CD8-positive, alpha-beta memory T cell (primary cell): ENCODE measurements around the gene REC8. TPM values are rescaled to one million over a fixed set of nuclear protein-coding genes. Genes with fewer than 3 reads are reported as not detected.
A peak's percentile ranks its signal among the peaks of the same experiment; 100 is the strongest.

Experiments used
- CTCF ChIA-PET: fragments of 350-600 bp; sonication (Branson Sonifier 250); formaldehyde crosslinking; loops from one replicate; lab custom pipeline; 2021; ENCODE audit warnings: antibody characterized with exemption; lab: Charles Lee
- POLR2A ChIA-PET: fragments of 350-600 bp; sonication (Branson Sonifier 250); formaldehyde crosslinking; loops from one replicate; lab custom pipeline; 2021; ENCODE audit warnings: antibody characterized with exemption; lab: Charles Lee
- DNase-seq, 5 donors: peaks; one replicate each; pipeline versions ENCODE4 v3.0.0 to v3.0.0-alpha.2; 2020 to 2022; ENCODE audit warnings: mixed read lengths in 1 of 5
- H3K27ac ChIP-seq: one replicate; pipeline ENCODE4 v1.7.0; 2013; ENCODE audit warnings: low read depth, mild to moderate bottlenecking, low read length, moderate library complexity
- H3K27me3 ChIP-seq: 2 replicates; pipeline ENCODE4 v1.7.0; 2013; ENCODE audit warnings: low read length, mild to moderate bottlenecking; ENCODE audit not compliant: insufficient read depth, poor library complexity, severe bottlenecking
- H3K36me3 ChIP-seq: 2 replicates; pipeline ENCODE4 v1.7.0; 2013; ENCODE audit warnings: mild to moderate bottlenecking, low read length, moderate library complexity; ENCODE audit not compliant: insufficient read depth
- H3K4me1 ChIP-seq: 2 replicates; pipeline ENCODE4 v1.7.0; 2013; ENCODE audit warnings: mild to moderate bottlenecking, low read length, moderate library complexity; ENCODE audit not compliant: insufficient read depth
- H3K4me3 ChIP-seq: 2 replicates; pipeline ENCODE4 v1.7.0; 2013; ENCODE audit warnings: mild to moderate bottlenecking, low read length
- H3K9me3 ChIP-seq: 2 replicates; pipeline ENCODE4 v1.7.0; 2013; ENCODE audit warnings: mild to moderate bottlenecking, low read length
- H3K27ac Mint-ChIP-seq, 8 donors: one replicate each; pipeline ENCODE4 v1.8.0; 2020 to 2021; ENCODE audit warnings: mixed read lengths in 8 of 8, mild to moderate bottlenecking in 6 of 8, inconsistent platforms in 3 of 8, moderate library complexity in 3 of 8
- H3K27me3 Mint-ChIP-seq, 2 donors: one replicate each; pipeline ENCODE4 v1.8.0; 2020 to 2021; ENCODE audit warnings: mixed read lengths in 2 of 2, mild to moderate bottlenecking in 1 of 2, moderate library complexity in 1 of 2
- H3K36me3 Mint-ChIP-seq, 3 donors: one replicate each; pipeline ENCODE4 v1.8.0; 2020 to 2021; ENCODE audit warnings: mixed read lengths in 3 of 3, inconsistent platforms in 1 of 3, mild to moderate bottlenecking in 1 of 3
- H3K4me1 Mint-ChIP-seq, 3 donors: one replicate each; pipeline ENCODE4 v1.8.0; 2020 to 2021; ENCODE audit warnings: mixed read lengths in 3 of 3, inconsistent platforms in 1 of 3, mild to moderate bottlenecking in 1 of 3
- H3K4me3 Mint-ChIP-seq, 7 donors: one replicate each; pipeline ENCODE4 v1.8.0; 2020 to 2021; ENCODE audit warnings: mixed read lengths in 7 of 7, mild to moderate bottlenecking in 6 of 7, moderate library complexity in 4 of 7, inconsistent platforms in 2 of 7
- H3K9me3 Mint-ChIP-seq, 5 donors: one replicate each; pipeline ENCODE4 v1.8.0; 2020 to 2022; ENCODE audit warnings: mixed read lengths in 5 of 5, mild to moderate bottlenecking in 3 of 5, moderate library complexity in 2 of 5, inconsistent platforms in 1 of 5
- polyA plus RNA-seq: library from polyadenylated mRNA; unstranded; fragments of 300-500 nt; fragmentation: Illumina TruSeq; gene quantifications from one replicate; pipeline ENCODE4 v1.2.3, GENCODE V29; 2021
- total RNA-seq, 2 experiments: library from RNA; stranded (reverse); gene quantifications; one replicate each; pipeline ENCODE4 v1.2.3, GENCODE V29; 2021

Gene REC8, protein sequence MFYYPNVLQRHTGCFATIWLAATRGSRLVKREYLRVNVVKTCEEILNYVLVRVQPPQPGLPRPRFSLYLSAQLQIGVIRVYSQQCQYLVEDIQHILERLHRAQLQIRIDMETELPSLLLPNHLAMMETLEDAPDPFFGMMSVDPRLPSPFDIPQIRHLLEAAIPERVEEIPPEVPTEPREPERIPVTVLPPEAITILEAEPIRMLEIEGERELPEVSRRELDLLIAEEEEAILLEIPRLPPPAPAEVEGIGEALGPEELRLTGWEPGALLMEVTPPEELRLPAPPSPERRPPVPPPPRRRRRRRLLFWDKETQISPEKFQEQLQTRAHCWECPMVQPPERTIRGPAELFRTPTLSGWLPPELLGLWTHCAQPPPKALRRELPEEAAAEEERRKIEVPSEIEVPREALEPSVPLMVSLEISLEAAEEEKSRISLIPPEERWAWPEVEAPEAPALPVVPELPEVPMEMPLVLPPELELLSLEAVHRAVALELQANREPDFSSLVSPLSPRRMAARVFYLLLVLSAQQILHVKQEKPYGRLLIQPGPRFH
- total RNA-seq (10 to 100 TPM; 24.5 to 26.7 TPM), polyA plus RNA-seq (10.0 TPM)

DNA sequence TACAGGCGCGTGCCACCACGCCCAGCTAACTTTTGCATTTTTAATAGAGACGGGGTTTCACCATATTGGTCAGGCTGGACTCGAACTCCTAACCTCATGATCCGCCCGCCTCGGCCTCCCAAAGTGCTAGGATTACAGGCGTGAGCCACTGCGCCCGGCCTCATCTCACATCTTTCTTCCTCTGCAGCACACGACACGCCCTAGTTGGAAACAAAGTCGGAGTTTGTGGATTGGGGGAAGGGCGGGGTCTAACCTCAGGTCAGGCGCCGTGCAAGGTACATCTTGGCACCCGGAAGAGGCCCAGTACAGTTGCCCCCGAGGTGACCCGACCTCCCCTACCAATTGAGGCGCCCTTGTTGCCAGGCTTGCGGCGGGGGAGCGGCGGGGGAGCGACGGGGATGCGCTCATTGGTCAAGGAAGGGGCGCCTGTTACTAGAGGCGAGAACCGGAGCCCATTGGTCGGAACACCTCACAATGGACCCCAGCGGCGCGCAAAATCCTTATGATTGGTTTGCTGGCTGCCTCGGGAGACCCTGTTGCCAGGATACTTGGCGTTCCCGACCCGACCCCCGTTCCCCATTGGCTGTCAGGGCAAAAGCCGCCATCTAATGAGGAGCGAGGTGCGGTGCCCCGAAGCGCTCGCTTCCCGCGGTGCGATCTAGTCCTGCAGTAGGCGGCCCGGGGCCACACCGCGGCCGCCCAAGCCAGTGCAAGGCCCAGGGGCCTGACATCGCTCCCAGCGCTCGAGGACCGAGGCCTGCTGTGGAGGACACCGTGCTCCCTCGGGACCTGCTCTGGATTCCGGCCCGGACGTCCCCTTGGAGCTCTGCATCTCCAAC is at the start of gene REC8:
Gene REC8 (plus strand): TSS at position 659 of the 839 bp plus-strand sequence. CDS start 473 bp downstream, outside the sequence.
- peaks cover 33 to 48% (median 47%) of the 10 kb centered on the region in 3 donors for H3K4me1 Mint-ChIP-seq
- Histone ChIP-seq H3K36me3 (peaks cover 13% of the 10 kb centered on the region), H3K4me3 (peak within 1 kb of the TSS; percentile 48), H3K27ac (no peak within 1 kb of the TSS), H3K27me3 (no peaks in the 10 kb centered on the region), H3K4me1 (no peaks in the 10 kb centered on the region), H3K9me3 (no peaks in the 10 kb centered on the region)
- H3K4me3 Mint-ChIP-seq: peak within 1 kb of the TSS; percentile 81 to 91 (median 90)
- peaks cover 4 to 43% (median 15%) of the 10 kb centered on the region in 3 donors for H3K36me3 Mint-ChIP-seq
- ChIA-PET CTCF (interaction anchor here (0.9 to 4.7 kb wide), 4 partner anchors 8 to 17 kb away, joined by 3 to 36 read pairs (median 5); partner anchors contain the start of genes IPO4 and IRF9), POLR2A (interaction anchor here (0.6 to 2.4 kb wide), 5 partner anchors 10 to 67 kb away, joined by 3 to 12 read pairs (median 5); partner anchors contain the start of genes CHMP4A, IRF9 and TSSK4)
- H3K27me3 Mint-ChIP-seq: peaks cover 0 to 2% of the 10 kb centered on the region in 2 donors
- peak within 1 kb of the TSS; percentile 88 to 96 (median 93) for H3K27ac Mint-ChIP-seq
- no peaks in the 10 kb centered on the region for H3K9me3 Mint-ChIP-seq
- DNase-seq: peak; percentile 67 to 89 (median 80)

DNA sequence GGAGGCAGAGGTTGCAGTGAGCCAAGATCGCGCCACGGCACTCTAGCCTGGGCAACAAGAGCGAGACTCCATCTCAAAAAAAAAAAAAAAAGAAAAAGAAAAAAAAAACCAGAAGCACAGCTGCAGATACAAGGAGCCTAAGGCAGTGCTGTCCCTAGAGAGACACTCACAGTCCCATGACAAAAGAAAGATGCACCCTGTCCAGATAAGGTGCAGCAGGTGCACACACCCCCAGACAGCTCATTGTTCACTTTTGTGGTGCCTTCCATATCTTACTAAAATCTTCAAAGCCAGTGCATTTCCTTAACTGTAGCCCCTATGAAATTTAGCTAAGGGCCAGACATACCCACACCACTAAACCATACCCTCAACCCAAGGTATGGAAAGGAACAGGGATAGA is 49.5 kb upstream of the REC8 start:
- no peaks in the 10 kb centered on the region for H3K27me3 ChIP-seq
- CTCF ChIA-PET: interaction anchor here (1.3 kb wide), 2 partner anchors 9 to 39 kb away, joined by 3 to 6 read pairs; partner anchors contain the start of gene IRF9
- peaks cover 5 to 67% (median 21%) of the 10 kb centered on the region in 3 donors for H3K36me3 Mint-ChIP-seq

DNA sequence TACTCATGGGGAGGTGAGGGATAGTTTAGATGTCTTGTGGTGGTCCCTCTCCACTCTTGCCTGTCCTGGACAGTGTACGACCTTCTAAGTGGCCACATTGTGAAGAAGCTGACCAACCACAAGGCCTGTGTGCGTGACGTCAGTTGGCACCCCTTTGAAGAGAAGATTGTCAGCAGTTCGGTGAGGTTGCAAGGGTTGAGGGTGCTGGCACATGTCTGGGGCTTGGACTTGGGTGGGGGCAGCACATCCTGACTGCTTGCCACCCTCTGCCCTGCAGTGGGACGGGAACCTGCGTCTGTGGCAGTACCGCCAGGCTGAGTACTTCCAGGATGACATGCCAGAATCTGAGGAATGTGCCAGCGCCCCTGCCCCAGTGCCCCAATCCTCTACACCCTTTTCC is 49.0 kb upstream of the REC8 start:
- H3K27ac ChIP-seq: no peak overlapping the region
- DNase-seq: no peak
- H3K4me3 ChIP-seq: no peak overlapping the region
- H3K36me3 ChIP-seq: peaks cover 53% of the 10 kb centered on the region
- H3K27me3 ChIP-seq: no peaks in the 10 kb centered on the region
- no peaks in the 10 kb centered on the region for H3K9me3 ChIP-seq
- H3K4me1 ChIP-seq: no peaks in the 10 kb centered on the region
- H3K9me3 Mint-ChIP-seq: no peaks in the 10 kb centered on the region
- no peaks in the 10 kb centered on the region for H3K27me3 Mint-ChIP-seq
- H3K36me3 Mint-ChIP-seq: peaks cover 5 to 62% (median 21%) of the 10 kb centered on the region in 3 donors
- H3K4me3 Mint-ChIP-seq: no peak overlapping the region
- CTCF ChIA-PET: interaction anchor here (1.2 to 1.3 kb wide), 3 partner anchors 9 to 119 kb away, joined by 3 to 6 read pairs (median 3); partner anchors contain the start of genes IRF9 and TINF2
- POLR2A ChIA-PET: no interaction called here
- H3K4me1 Mint-ChIP-seq: peaks cover 2 to 9% (median 2%) of the 10 kb centered on the region in 3 donors
- H3K27ac Mint-ChIP-seq: peak overlapping the region in 2 of 8 donors; percentile 34 to 63

More for the DNA sequence above, 49.5 kb upstream of the REC8 start:
- Mint-ChIP-seq H3K9me3 (no peaks in the 10 kb centered on the region), H3K4me1 (peaks cover 4 to 13% (median 7%) of the 10 kb centered on the region in 3 donors), H3K27me3 (no peaks in the 10 kb centered on the region), H3K4me3 (no peak overlapping the region), H3K27ac (peak overlapping the region in 1 of 8 donors; percentile 43)
- Histone ChIP-seq H3K27ac (no peak overlapping the region), H3K36me3 (peaks cover 58% of the 10 kb centered on the region), H3K4me3 (no peak overlapping the region), H3K9me3 (no peaks in the 10 kb centered on the region), H3K4me1 (peaks cover 2% of the 10 kb centered on the region)
- no peak for DNase-seq
- POLR2A ChIA-PET: no interaction called here

DNA sequence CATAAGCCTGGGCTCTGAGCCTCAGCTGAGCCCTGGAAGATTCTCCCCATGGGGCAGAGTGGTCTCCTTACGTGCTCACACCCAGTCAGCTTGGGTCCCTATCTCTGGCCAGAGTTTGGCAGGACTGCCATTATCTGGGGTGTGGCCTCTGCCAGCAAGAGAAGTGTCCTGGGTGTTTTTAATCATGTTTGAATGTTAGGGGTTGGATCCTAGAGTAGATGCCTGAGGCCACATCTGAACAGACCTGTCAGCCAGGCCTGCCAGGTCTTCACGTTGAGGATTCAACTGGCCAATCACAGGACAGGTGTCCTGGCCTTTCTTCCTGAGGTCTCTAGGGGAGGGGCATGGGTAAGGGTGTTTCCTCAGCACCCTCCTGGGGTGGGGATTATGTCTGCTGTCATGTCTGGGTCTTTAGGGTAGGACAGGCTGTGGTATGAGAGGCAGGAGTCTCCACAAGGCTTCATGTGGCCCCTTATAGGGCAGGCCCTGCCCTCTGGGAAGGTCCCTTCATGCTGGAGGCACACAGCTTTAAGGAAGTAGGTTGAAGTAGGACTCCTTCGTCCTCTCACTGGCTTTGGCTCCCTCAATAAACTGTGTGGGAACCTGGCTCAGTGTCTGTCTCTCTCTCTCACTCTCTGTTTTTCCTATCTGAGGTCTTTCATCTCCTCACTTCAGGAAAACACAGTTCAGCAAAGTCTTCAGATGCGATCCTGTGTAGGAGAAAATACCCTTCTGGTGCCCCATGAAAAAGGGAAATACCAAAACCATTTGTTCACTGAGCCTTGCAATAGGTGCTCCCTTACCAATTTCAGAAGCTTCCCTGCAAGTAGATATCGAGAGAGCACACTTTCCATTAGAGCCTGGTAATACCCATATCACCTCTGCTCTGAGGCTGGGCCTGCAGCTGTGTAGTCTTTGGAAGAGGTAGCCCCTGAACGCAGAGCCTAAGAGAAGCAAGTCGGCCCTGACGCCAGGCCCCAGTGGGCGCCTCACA is 48.2 kb upstream of the REC8 start:
- peak overlapping the region in 1 of 7 donors; percentile 35 for H3K4me3 Mint-ChIP-seq
- POLR2A ChIA-PET: no interaction called here
- no peak overlapping the region for H3K27ac ChIP-seq
- H3K4me1 ChIP-seq: no peaks in the 10 kb centered on the region
- no peaks in the 10 kb centered on the region for H3K27me3 Mint-ChIP-seq
- H3K9me3 Mint-ChIP-seq: no peaks in the 10 kb centered on the region
- no peaks in the 10 kb centered on the region for H3K27me3 ChIP-seq
- CTCF ChIA-PET: interaction anchor here (1.2 to 2.3 kb wide), 3 partner anchors 12 to 119 kb away, joined by 3 to 6 read pairs (median 5); partner anchors contain the start of genes IRF9, PSME1 and TINF2
- peaks cover 0 to under 1% (median 0%) of the 10 kb centered on the region in 3 donors for H3K4me1 Mint-ChIP-seq
- no peak for DNase-seq
- H3K36me3 ChIP-seq: peaks cover 45% of the 10 kb centered on the region
- H3K36me3 Mint-ChIP-seq: peaks cover 5 to 54% (median 16%) of the 10 kb centered on the region in 3 donors
- no peak overlapping the region for H3K4me3 ChIP-seq
- peak overlapping the region in 4 of 8 donors; percentile 29 to 46 (median 34) for H3K27ac Mint-ChIP-seq
- H3K9me3 ChIP-seq: no peaks in the 10 kb centered on the region

DNA sequence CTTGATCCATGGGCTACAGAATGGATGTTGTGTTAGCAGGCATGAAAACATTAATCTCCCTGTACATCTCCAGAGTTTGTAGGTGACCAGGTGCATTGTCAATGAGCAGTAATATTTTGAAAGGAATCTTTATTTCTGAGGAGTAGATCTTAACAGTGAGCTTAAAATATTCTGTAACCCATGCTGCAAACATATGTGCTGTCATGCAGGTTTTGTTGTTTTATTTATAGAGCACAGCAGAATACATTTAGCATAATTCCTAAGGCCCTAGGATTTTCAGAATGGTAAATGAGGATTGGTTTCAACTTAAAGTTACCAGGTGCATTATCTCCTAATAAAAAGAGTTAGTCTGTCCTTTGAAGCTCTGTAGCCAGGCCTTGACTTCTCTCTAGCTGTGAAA is 44.9 kb upstream of the REC8 start:
- Mint-ChIP-seq H3K27me3 (no peaks in the 10 kb centered on the region), H3K4me1 (peaks cover 4 to 7% (median 7%) of the 10 kb centered on the region in 3 donors), H3K4me3 (no peak overlapping the region), H3K9me3 (no peaks in the 10 kb centered on the region), H3K36me3 (peaks cover 0 to 31% (median 5%) of the 10 kb centered on the region in 3 donors), H3K27ac (no peak overlapping the region)
- DNase-seq: no peak
- H3K4me3 ChIP-seq: no peak overlapping the region
- CTCF ChIA-PET: interaction anchor here (1.3 to 3.3 kb wide), 4 partner anchors 9 to 34 kb away, joined by 4 to 11 read pairs (median 5); partner anchors contain the start of genes IRF9 and PSME1
- H3K27me3 ChIP-seq: no peaks in the 10 kb centered on the region
- H3K9me3 ChIP-seq: no peaks in the 10 kb centered on the region
- POLR2A ChIA-PET: interaction anchor here (0.5 to 2.2 kb wide), 5 partner anchors 8 to 25 kb away, joined by 4 to 9 read pairs (median 5); partner anchors contain the start of gene PSME1
- H3K4me1 ChIP-seq: peaks cover 4% of the 10 kb centered on the region
- peaks cover 17% of the 10 kb centered on the region for H3K36me3 ChIP-seq
- no peak overlapping the region for H3K27ac ChIP-seq

DNA sequence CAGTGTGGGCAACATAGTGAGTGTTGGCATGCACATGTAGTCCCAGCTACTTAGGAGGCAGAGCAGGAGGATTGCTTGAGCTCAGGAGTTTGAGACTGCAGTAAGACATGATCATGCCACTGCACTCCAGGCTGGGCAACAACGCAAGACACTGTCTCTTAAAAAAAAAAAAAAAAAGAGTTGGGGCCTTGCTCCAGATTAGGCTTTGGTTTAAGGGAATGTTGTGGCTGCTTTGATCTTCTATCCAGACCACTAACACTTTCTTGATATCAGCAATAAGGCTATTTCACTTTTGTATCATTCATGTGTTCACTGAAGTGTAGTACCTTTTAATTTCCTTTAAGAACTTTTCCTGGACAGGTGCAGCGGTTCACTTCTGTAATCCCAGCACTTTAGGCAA is 44.2 kb upstream of the REC8 start:
- H3K4me3 ChIP-seq: no peak overlapping the region

More for the DNA sequence above, 44.2 kb upstream of the REC8 start:
- H3K9me3 Mint-ChIP-seq: no peaks in the 10 kb centered on the region
- H3K4me1 Mint-ChIP-seq: peaks cover 11 to 15% (median 11%) of the 10 kb centered on the region in 3 donors
- H3K27ac ChIP-seq: no peak overlapping the region
- ChIA-PET POLR2A (interaction anchor here (0.5 to 0.9 kb wide), 3 partner anchors 8 to 25 kb away, joined by 4 to 5 read pairs (median 4); partner anchors contain the start of gene PSME1), CTCF (interaction anchor here (1.5 to 3.3 kb wide), 4 partner anchors 8 to 33 kb away, joined by 4 to 11 read pairs (median 5); partner anchors contain the start of genes IRF9 and PSME1)
- peaks cover 14% of the 10 kb centered on the region for H3K36me3 ChIP-seq
- no peaks in the 10 kb centered on the region for H3K27me3 ChIP-seq
- H3K4me1 ChIP-seq: peaks cover 11% of the 10 kb centered on the region
- H3K4me3 Mint-ChIP-seq: no peak overlapping the region
- no peaks in the 10 kb centered on the region for H3K9me3 ChIP-seq
- no peak for DNase-seq
- H3K36me3 Mint-ChIP-seq: peaks cover 0 to 27% (median 5%) of the 10 kb centered on the region in 3 donors
- H3K27me3 Mint-ChIP-seq: no peaks in the 10 kb centered on the region
- peak overlapping the region in 1 of 8 donors; percentile 21 for H3K27ac Mint-ChIP-seq
